HepG2 (cell line): Measurements from ENCODE around the gene C9. TPM values are rescaled to one million over a fixed set of nuclear protein-coding genes. Genes with fewer than 3 reads are reported as not detected.

Experiments used
- ATAC-seq: fragments of 200-7000 bp; cut with Tn5 transposase; 3 replicates; pipeline ENCODE4 v1.9.1; 2020; ENCODE audit warnings: mild to moderate bottlenecking, moderate library complexity
- BruUV-seq: library from RNA; stranded (reverse); fragments of 400-500 nt; replicated peaks from 2 replicates; lab custom pipeline; 2021; lab: Mats Ljungman, UMichigan
- CTCF ChIA-PET: fragments of 300-600 bp; formaldehyde crosslinking; extraction: SDS; loops from one replicate; lab custom pipeline; 2021; ENCODE audit warnings: low total read pairs, inconsistent platforms, low intra/inter-chr PET ratio; lab: Yijun Ruan, JAX
- POLR2A ChIA-PET: fragments of 350-600 bp; sonication (Branson Sonifier 250); formaldehyde crosslinking; loops from one replicate; lab custom pipeline; 2020; ENCODE audit warnings: antibody characterized with exemption, inconsistent platforms; lab: Yijun Ruan, JAX
- DNase-seq: peaks from one replicate; pipeline ENCODE4 v3.0.0-alpha.2; 2015; ENCODE audit warnings: low spot score
- FAIRE-seq: peaks from 3 replicates; lab custom pipeline; 2011; peaks lifted over from hg19 to GRCh38; lab: Jason Lieb, UNC
- H2AFZ ChIP-seq: one replicate; pipeline ENCODE4 v1.6.1; 2011; ENCODE audit warnings: low read length, inconsistent platforms
- H3K27ac ChIP-seq: fragments of 300-600 bp; 3 replicates; pipeline ENCODE4 v1.8.0; 2011; ENCODE audit warnings: mixed run types, mild to moderate bottlenecking, mixed read lengths, low read length, inconsistent platforms; ENCODE audit not compliant: insufficient read depth; ENCODE audit errors: extremely low read length
- H3K27me3 ChIP-seq, 2 experiments: fragments of 200-600 bp in 1 of 2; 2 replicates in 1 of 2; 3 replicates in 1 of 2; pipeline versions ENCODE4 v1.6.0 to v1.8.0; 2011; ENCODE audit warnings: low read length in 2 of 2, mild to moderate bottlenecking in 2 of 2, moderate library complexity in 2 of 2, inconsistent platforms in 1 of 2; ENCODE audit not compliant: insufficient read depth in 2 of 2, control insufficient read depth in 1 of 2
- H3K36me3 ChIP-seq, 2 experiments: fragments of 200-600 bp in 1 of 2; replicated peaks in 1 of 2; 2 replicates in 1 of 2; 3 replicates in 1 of 2; pipeline versions ENCODE4 v1.5.1 to v1.8.0; 2011; ENCODE audit warnings: low read length in 2 of 2, inconsistent platforms in 1 of 2; ENCODE audit not compliant: insufficient read depth in 2 of 2, control insufficient read depth in 1 of 2
- H3K4me1 ChIP-seq: 2 replicates; pipeline ENCODE4 v1.5.1; 2012; ENCODE audit warnings: low read length, inconsistent platforms; ENCODE audit not compliant: insufficient read depth
- H3K4me2 ChIP-seq: 2 replicates; pipeline ENCODE4 v1.6.0; 2011; ENCODE audit warnings: low read depth, low read length, inconsistent platforms
- H3K4me3 ChIP-seq, 3 experiments: fragments of 200-600 bp in 1 of 3; sonication (generic), shearing (Covaris generic) in 1 of 3; replicated peaks in 1 of 3; 2 replicates each; pipeline ENCODE4 v1.5.1; 2011 to 2016; ENCODE audit warnings: low read length in 3 of 3, inconsistent platforms in 2 of 3, low read depth in 2 of 3, mild to moderate bottlenecking in 2 of 3, control low read depth in 1 of 3, mixed read lengths in 1 of 3; ENCODE audit not compliant: insufficient read depth in 1 of 3
- H3K79me2 ChIP-seq: one replicate; pipeline ENCODE4 v1.6.1; 2011; ENCODE audit warnings: low read length, inconsistent platforms; ENCODE audit not compliant: insufficient read depth
- H3K9ac ChIP-seq: 2 replicates; pipeline ENCODE4 v1.6.0; 2011; ENCODE audit warnings: mild to moderate bottlenecking, low read depth, low read length, inconsistent platforms; ENCODE audit not compliant: insufficient read depth
- H3K9me3 ChIP-seq: 2 replicates; pipeline ENCODE4 v1.5.1; 2012; ENCODE audit warnings: mild to moderate bottlenecking, low read length
- H4K20me1 ChIP-seq: 2 replicates; pipeline ENCODE4 v1.6.0; 2011; ENCODE audit warnings: inconsistent platforms, mild to moderate bottlenecking, low read length, moderate library complexity; ENCODE audit not compliant: insufficient read depth
- BRCA1 ChIP-seq: sonication (generic); formaldehyde crosslinking; IDR thresholded peaks from 2 replicates; pipeline ENCODE4 v1.4.0; 2020; ENCODE audit warnings: missing genetic modification reagents
- CERS6 ChIP-seq: sonication (generic); formaldehyde crosslinking; IDR thresholded peaks from 2 replicates; pipeline ENCODE4 v1.5.0; 2020; ENCODE audit warnings: missing genetic modification reagents
- IKZF1 ChIP-seq: fragments of 450-650 bp; IDR thresholded peaks from 2 replicates; pipeline ENCODE4 v1.7.1; 2016
- KIAA2018 ChIP-seq: sonication (generic); formaldehyde crosslinking; IDR thresholded peaks from 2 replicates; pipeline ENCODE4 v1.5.0; 2020; ENCODE audit warnings: mild to moderate bottlenecking, missing genetic modification reagents, borderline replicate concordance
- REL ChIP-seq: sonication (generic); formaldehyde crosslinking; conservative IDR thresholded peaks from 2 replicates; pipeline ENCODE4 v1.8.0; 2022; ENCODE audit warnings: mild to moderate bottlenecking, missing genetic modification reagents, moderate library complexity
- SIN3A ChIP-seq: IDR thresholded peaks from 2 replicates; pipeline ENCODE4 v1.6.1; 2011; ENCODE audit warnings: low read depth, mild to moderate bottlenecking, control low read depth, low read length, borderline replicate concordance
- TBX2 ChIP-seq: sonication (generic); formaldehyde crosslinking; IDR thresholded peaks from 2 replicates; pipeline ENCODE4 v1.5.0; 2020; ENCODE audit warnings: missing genetic modification reagents, mild to moderate bottlenecking, borderline replicate concordance
- TMF1 ChIP-seq: sonication (generic); formaldehyde crosslinking; IDR thresholded peaks from 2 replicates; pipeline ENCODE4 v1.8.1; 2022; ENCODE audit warnings: low read depth, missing genetic modification reagents
- ZNF660 ChIP-seq: sonication (generic); formaldehyde crosslinking; IDR thresholded peaks from 2 replicates; pipeline ENCODE4 v1.5.1; 2020; ENCODE audit warnings: mild to moderate bottlenecking, low read depth, missing genetic modification reagents, borderline replicate concordance
- ZNF672 ChIP-seq: sonication (generic); formaldehyde crosslinking; IDR thresholded peaks from 2 replicates; pipeline ENCODE4 v1.8.1; 2022; ENCODE audit warnings: missing genetic modification reagents
- WGBS: methylation state at CpG from one replicate; pipeline ENCODE4 v1.1.6; 2017; ENCODE audit warnings: low lambda C conversion rate; 5-methylcytosine and 5-hydroxymethylcytosine counted together
- in situ Hi-C: cut with HindIII; loops from 2 replicates; pipeline ENCODE4 v1.10.0; 2017; ENCODE audit warnings: low pct_unique_long_range_greater_than_20kb; ENCODE audit not compliant: extremely low pct_ligation_motif_present
- intact Hi-C: fragments of 100-400 bp; cut with micrococcal nuclease; formaldehyde crosslinking; loops from one replicate; pipeline ENCODE4 v1.10.0; 2022; ENCODE audit not compliant: unreplicated experiment
- polyA plus RNA-seq, 8 experiments: library from polyadenylated mRNA; depleted of rRNA in 3 of 8; stranded (reverse) in 7 of 8; unstranded in 1 of 8; fragments of >200 nt; fragmentation: Illumina TruSeq in 4 of 8; extraction: Trizol in 4 of 8; gene quantifications; 2 replicates each; pipeline versions ENCODE4 v1.2.1 to v1.2.3, GENCODE V29; 2011 to 2016; ENCODE audit warnings: low read depth in 4 of 8, missing spikeins in 1 of 8, mixed read lengths in 1 of 8; ENCODE audit not compliant: insufficient read depth in 1 of 8
- total RNA-seq, 5 experiments: library from RNA; depleted of rRNA; stranded (reverse); fragments of >200 nt; fragmentation: Illumina TruSeq; extraction: Trizol; gene quantifications; 2 replicates each; pipeline ENCODE4 v1.2.3, GENCODE V29; 2016; ENCODE audit warnings: low read depth in 1 of 5
- TF ChIP-seq, protein P1 (sequence below): sonication (generic); formaldehyde crosslinking; IDR thresholded peaks from 2 replicates; pipeline ENCODE4 v1.4.0; 2020; ENCODE audit warnings: mild to moderate bottlenecking, missing genetic modification reagents
- TF ChIP-seq, protein P2 (sequence below): sonication (generic); formaldehyde crosslinking; IDR thresholded peaks from 2 replicates; pipeline ENCODE4 v1.5.0; 2020; ENCODE audit warnings: mild to moderate bottlenecking, missing genetic modification reagents, borderline replicate concordance

The C9 gene
- total and polyA plus RNA-seq, 2 of the 13 experiments (the other 11 are each of a cell fraction or from before 2014, with no cell fraction given) = not detected

DNA sequence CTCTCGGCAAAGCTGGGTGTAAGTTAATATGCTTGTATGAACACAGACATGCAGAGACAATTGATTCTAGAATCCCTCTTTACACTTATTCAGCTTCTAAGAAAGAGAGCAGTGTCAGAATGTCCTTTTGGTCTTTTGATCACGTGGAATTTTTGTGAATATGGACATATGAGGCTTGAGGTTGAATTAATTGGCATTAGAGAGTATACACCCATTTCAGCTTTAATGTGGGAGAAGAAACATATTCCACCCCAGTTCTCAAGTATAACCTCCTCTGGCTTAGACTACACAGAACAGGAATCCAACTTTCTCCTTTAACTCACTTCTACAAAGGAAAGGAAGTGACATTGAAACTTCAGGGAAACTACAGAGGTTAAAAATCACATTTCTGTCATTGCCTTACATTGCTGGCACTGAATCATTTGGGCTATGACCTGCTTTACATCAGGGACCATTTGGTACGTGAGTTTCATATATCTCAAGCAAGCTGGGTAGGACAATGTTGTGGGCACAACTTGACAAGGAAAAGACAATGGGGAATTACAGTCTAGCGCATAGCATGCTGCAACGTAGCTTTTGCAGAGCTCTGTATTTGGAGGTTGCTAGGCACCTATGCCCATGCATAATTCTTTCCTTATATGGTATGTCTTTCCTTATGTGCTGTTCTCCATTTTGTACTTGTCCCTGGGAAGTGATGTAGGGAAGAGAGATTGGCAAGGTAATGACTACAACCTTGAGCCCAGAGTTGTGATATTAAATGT is 41.0 kb upstream of the C9 start:
- in situ Hi-C loops (no loop called here), intact Hi-C loops (no loop called here)
- no peak overlapping the region for H3K27ac ChIP-seq
- H3K4me2 ChIP-seq = no peak overlapping the region
- WGBS = 79% methylated on average over 5 of the region's 5 CpGs
- H3K4me1 ChIP-seq = peaks cover 55% of the 10 kb centered on the region
- no TSS peak for BruUV-seq
- peaks cover 2% of the 10 kb centered on the region for H3K79me2 ChIP-seq
- FAIRE-seq (no peak), ATAC-seq (no peak), DNase-seq (no peak)
- H2AFZ ChIP-seq = no peak overlapping the region
- no peak overlapping the region for H3K9ac ChIP-seq
- H3K9me3 ChIP-seq = no peaks in the 10 kb centered on the region
- TF ChIP-seq, protein P1, sequence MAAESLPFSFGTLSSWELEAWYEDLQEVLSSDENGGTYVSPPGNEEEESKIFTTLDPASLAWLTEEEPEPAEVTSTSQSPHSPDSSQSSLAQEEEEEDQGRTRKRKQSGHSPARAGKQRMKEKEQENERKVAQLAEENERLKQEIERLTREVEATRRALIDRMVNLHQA (CRISPR knock-in tag) = no peak
- no peak for TF ChIP-seq KIAA2018 (CRISPR knock-in tag)
- TF ChIP-seq TBX2 (CRISPR knock-in tag) = no peak
- TF ChIP-seq ZNF660 = no peak
- TF ChIP-seq REL (CRISPR knock-in tag) = no peak
- TF ChIP-seq ZNF672 = no peak
- no peak for TF ChIP-seq CERS6 (CRISPR knock-in tag)
- no peak for TF ChIP-seq BRCA1 (CRISPR knock-in tag)
- TF ChIP-seq SIN3A = no peak
- no peak for TF ChIP-seq IKZF1
- TF ChIP-seq, protein P2, sequence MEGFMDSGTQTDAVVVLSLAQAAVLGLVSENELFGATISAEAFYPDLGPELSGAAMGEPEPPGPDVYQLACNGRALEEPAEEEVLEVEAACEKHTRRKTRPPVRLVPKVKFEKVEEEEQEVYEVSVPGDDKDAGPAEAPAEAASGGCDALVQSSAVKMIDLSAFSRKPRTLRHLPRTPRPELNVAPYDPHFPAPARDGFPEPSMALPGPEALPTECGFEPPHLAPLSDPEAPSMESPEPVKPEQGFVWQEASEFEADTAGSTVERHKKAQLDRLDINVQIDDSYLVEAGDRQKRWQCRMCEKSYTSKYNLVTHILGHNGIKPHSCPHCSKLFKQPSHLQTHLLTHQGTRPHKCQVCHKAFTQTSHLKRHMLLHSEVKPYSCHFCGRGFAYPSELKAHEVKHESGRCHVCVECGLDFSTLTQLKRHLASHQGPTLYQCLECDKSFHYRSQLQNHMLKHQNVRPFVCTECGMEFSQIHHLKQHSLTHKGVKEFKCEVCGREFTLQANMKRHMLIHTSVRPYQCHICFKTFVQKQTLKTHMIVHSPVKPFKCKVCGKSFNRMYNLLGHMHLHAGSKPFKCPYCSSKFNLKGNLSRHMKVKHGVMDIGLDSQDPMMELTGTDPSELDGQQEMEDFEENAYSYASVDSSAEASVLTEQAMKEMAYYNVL = no peak
- no peak for TF ChIP-seq TMF1
- no peaks in the 10 kb centered on the region for H3K36me3 ChIP-seq
- no peak overlapping the region for H3K4me3 ChIP-seq
- ChIA-PET POLR2A (interaction anchor here (1.0 kb wide), 1 partner anchor 20 kb away, joined by 3 read pairs; the partner anchor contains the start of gene DAB2), CTCF (no interaction called here)
- no peaks in the 10 kb centered on the region for H3K27me3 ChIP-seq
- H4K20me1 ChIP-seq = no peaks in the 10 kb centered on the region
